ENCODE data around the gene HAS3.

- no peak for TF ChIP-seq POLR2A (IDR thresholded peaks at IDR 0.05)
- no peak for TF ChIP-seq CTCF (IDR thresholded peaks at IDR 0.05)
These were observed 51.7 kb downstream of the HAS3 start for GRCh38 chr16:69157196-69157595.

Measured in upper lobe of left lung (tissue), 4 donors.